Fibroblast of pulmonary artery (primary cell): ENCODE results near the gene GTF3C1.

Experiments
- DNase-seq: peaks from one replicate; pipeline ENCODE4 v3.0.0-alpha.2; 2010; ENCODE audit warnings: low read depth
- H3K4me3 ChIP-seq: replicated peaks from 2 replicates; pipeline ENCODE4 v1.5.1; 2011; ENCODE audit warnings: low read depth, mild to moderate bottlenecking, control low read depth, low read length, moderate library complexity
- TF ChIP-seq, protein P1 (sequence below): IDR thresholded peaks from 2 replicates; pipeline ENCODE4 v1.5.1; 2011; ENCODE audit warnings: mild to moderate bottlenecking, control low read depth, low read length, inconsistent platforms; ENCODE audit errors: missing control alignments

Gene GTF3C1

DNA sequence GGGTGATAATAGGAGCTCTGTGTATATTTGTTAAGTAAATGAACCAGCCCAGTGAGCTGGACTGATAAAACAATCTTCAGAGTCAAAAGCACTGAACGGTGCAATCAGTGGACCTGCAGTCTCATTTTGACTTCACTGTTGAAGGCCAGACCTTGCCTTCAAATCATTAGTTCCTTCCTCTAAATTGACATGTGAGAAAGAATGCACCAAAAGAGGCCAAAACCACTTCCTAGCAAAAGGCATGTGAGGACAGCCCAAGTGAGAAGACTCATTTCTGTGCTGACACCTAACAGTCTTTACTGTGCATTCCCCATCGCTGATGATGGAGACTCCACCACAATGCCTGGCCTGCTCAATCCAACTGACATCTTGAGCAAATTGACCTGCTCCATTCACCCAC lies 10.6 kb downstream of the GTF3C1 start:
- no peak for DNase-seq
- H3K4me3 ChIP-seq, result no peak overlapping the region
- TF ChIP-seq, protein P1, sequence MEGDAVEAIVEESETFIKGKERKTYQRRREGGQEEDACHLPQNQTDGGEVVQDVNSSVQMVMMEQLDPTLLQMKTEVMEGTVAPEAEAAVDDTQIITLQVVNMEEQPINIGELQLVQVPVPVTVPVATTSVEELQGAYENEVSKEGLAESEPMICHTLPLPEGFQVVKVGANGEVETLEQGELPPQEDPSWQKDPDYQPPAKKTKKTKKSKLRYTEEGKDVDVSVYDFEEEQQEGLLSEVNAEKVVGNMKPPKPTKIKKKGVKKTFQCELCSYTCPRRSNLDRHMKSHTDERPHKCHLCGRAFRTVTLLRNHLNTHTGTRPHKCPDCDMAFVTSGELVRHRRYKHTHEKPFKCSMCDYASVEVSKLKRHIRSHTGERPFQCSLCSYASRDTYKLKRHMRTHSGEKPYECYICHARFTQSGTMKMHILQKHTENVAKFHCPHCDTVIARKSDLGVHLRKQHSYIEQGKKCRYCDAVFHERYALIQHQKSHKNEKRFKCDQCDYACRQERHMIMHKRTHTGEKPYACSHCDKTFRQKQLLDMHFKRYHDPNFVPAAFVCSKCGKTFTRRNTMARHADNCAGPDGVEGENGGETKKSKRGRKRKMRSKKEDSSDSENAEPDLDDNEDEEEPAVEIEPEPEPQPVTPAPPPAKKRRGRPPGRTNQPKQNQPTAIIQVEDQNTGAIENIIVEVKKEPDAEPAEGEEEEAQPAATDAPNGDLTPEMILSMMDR, result no peak

DNA sequence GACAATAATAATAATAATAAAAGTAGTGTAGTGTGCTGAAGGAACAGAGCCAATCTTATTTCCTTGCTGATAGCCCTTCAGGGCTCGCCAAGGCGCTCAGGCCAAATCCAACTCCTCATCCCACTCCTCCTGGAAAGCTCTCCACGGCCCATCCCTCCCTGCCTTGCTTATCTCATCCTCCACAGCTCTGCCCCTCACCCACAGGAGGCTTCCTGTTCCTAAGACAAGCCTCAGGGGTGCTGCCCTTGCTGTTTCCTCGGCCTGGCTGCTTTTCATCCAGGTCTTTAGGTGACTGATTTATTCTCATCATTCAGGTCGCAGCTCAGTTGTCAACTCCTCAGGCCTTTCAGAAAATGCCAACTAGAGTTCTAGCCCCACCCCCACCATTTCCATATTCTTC lies 11.2 kb downstream of the GTF3C1 start:
- no peak overlapping the region for H3K4me3 ChIP-seq
- TF ChIP-seq, protein P1, result no peak
- peak; percentile 27 for DNase-seq

DNA sequence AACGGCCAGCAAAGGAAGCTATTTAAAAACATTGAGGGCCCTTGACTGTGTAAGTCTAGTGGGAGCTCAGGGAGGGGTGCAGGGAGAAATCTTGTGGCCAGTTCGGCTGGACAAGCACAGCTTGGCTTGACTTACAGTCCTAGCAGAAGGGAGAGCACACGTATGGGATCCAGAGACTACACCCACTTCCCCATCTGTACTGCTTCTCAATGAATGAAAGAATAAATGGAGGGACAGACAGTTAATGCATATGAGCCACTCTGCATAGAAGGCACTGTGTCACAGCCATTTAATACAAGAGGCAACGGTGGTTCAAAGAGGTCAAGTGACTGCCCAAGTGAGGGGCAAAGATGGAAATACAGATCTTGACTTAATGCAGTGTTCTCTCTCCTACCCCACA lies 15.5 kb downstream of the GTF3C1 start:
- TF ChIP-seq, protein P1, result no peak
- no peak for DNase-seq
- H3K4me3 ChIP-seq, result no peak overlapping the region

DNA sequence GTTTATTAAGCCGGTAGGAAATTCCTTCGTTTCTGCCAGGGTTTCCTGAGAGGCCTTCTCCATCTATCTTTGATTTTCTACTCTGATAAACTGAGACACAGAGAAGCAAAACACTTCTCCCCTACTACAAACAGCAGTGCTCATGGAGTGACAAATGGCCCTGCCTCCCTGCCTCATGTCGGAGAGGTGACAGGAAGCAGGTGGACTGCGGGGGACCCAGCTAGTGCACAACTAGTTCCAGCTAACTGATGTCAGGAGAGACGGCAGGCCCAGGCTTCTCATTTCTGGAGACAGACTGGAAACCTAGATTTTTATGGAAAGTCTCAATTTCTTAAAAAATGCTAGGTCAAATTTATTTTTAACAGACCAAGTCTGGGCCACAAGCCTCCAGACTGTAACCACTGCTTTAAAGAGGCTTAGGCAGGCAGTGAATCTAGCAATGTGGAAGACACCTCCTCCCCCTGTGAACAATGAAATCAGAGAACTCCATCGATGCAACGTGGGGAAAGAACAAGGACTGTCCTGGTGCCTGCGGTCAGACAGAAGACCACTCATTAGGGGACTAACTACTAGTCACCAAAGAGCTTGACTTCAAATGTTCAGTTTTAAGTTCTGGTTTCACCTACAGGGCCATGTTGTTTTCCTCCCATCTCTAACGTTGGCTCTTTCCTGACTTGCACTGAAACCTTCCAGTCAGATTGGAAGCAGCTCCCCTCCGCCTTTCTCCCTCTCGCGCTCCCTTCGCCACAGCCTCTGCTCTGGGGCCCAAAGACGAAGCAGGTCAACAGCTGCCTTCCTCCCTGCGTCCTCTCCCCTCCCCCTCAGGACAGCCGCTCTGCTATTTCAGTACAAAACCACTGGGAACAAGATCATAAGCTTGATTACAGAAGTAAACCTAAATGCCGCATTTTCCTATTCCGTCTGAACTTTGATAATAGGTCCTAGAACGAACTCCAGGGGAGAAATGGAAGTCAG lies 17.6 kb downstream of the GTF3C1 start:
- no peak for DNase-seq
- no peak overlapping the region for H3K4me3 ChIP-seq
- TF ChIP-seq, protein P1, result no peak

DNA sequence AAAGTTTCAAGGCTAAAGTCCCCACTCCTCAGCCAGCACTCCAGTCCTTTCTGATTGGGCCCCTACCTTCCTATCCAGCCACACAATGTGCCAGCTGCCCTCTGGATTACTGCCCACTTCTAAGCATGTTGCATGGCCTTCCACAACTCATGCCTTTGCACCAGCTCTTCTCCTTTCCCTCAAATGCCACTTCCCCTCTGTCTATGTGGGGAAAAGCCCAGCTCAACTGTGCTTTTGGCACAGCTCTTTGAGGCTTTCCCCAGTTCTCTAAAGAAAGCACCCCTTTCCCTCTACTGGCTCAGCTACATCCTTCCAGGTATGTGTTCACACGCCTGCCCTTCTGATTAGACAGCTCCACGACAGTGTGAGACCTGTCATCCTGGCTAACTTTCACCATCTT lies 18.5 kb downstream of the GTF3C1 start:
- no peak for DNase-seq
- TF ChIP-seq, protein P1, result no peak
- no peak overlapping the region for H3K4me3 ChIP-seq

DNA sequence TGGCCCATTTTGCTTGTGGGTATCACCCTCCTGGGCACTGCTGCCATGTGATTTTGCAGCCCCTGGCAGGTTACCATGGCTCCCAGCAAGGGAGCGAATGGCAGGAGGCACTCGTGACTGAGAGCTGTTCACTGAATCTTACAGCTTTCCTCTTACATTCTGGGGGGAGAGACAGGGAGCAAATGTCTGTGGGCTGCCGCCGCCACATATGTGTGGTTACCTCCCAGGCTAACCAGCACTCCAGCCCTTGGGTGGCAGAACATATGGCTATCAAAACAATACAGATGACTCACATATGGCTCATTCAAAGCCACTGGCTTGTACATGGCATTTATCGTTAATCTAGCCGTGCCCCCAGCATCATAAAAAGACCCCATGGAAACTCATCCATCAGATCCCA lies 19.8 kb downstream of the GTF3C1 start:
- no peak for DNase-seq
- H3K4me3 ChIP-seq, result no peak overlapping the region
- TF ChIP-seq, protein P1, result no peak
